IMR-90 (cell line): ENCODE data around the gene FXYD3. TPM values are rescaled to one million over a fixed set of nuclear protein-coding genes. Genes with fewer than 3 reads are reported as not detected.

Source experiments
- ATAC-seq: fragments of 200-7000 bp; cut with Tn5 transposase; 2 replicates; pipeline ENCODE4 v1.9.1; 2020; ENCODE audit warnings: low read depth, mild to moderate bottlenecking, moderate library complexity
- BruUV-seq: library from RNA; stranded (reverse); fragments of 400-500 nt; replicated peaks from 2 replicates; lab custom pipeline; 2021; lab: Mats Ljungman, UMichigan
- CTCF ChIA-PET: fragments of 300-600 bp; formaldehyde crosslinking; extraction: SDS; loops from one replicate; lab custom pipeline; 2021; ENCODE audit warnings: antibody characterized with exemption; lab: Yijun Ruan, JAX
- POLR2A ChIA-PET: fragments of 300-600 bp; sonication (Branson Sonifier 250); formaldehyde crosslinking; loops from one replicate; lab custom pipeline; 2022; ENCODE audit warnings: antibody characterized with exemption; ENCODE audit not compliant: unreplicated experiment; lab: Charles Lee
- DNase-seq: peaks from one replicate; pipeline ENCODE4 v3.0.0; 2013
- H2AFZ ChIP-seq: replicated peaks from 2 replicates; pipeline ENCODE3; 2013; ENCODE audit warnings: low read length, mild to moderate bottlenecking; ENCODE audit not compliant: poor library complexity
- H2AK5ac ChIP-seq: 2 replicates; pipeline ENCODE4 v1.6.1; 2013; ENCODE audit warnings: low read depth, low read length, inconsistent platforms
- H2AK9ac ChIP-seq: replicated peaks from 2 replicates; pipeline ENCODE3; 2013; ENCODE audit warnings: mild to moderate bottlenecking, low read depth, low read length, moderate library complexity; ENCODE audit not compliant: poor library complexity
- H2BK120ac ChIP-seq: 2 replicates; pipeline ENCODE4 v1.6.1; 2013; ENCODE audit warnings: low read depth, low read length, inconsistent platforms
- H2BK15ac ChIP-seq: 3 replicates; pipeline ENCODE4 v1.6.1; 2013; ENCODE audit warnings: low read depth, low read length, inconsistent platforms
- H2BK20ac ChIP-seq: 2 replicates; pipeline ENCODE4 v1.6.1; 2013; ENCODE audit warnings: low read depth, mild to moderate bottlenecking, inconsistent platforms, low read length, moderate library complexity
- H2BK5ac ChIP-seq: 2 replicates; pipeline ENCODE4 v1.6.1; 2013; ENCODE audit warnings: mild to moderate bottlenecking, low read depth, low read length, inconsistent platforms; ENCODE audit not compliant: poor library complexity, severe bottlenecking
- H3K14ac ChIP-seq: replicated peaks from 2 replicates; pipeline ENCODE4 v1.6.1; 2013; ENCODE audit warnings: low read depth, low read length, inconsistent platforms
- H3K18ac ChIP-seq: 2 replicates; pipeline ENCODE4 v1.6.1; 2013; ENCODE audit warnings: low read depth, low read length, control low read depth
- H3K23ac ChIP-seq: 2 replicates; pipeline ENCODE4 v1.6.1; 2013; ENCODE audit warnings: low read depth, low read length, inconsistent platforms
- H3K27ac ChIP-seq: 2 replicates; pipeline ENCODE4 v1.5.1; 2013; ENCODE audit warnings: mild to moderate bottlenecking, control low read depth, low read length; ENCODE audit not compliant: insufficient read depth
- H3K27me3 ChIP-seq: 2 replicates; pipeline ENCODE4 v1.6.1; 2013; ENCODE audit warnings: low read length; ENCODE audit not compliant: control insufficient read depth, insufficient read depth
- H3K36me3 ChIP-seq: 2 replicates; pipeline ENCODE4 v1.6.1; 2013; ENCODE audit warnings: low read length, mixed read lengths; ENCODE audit not compliant: control insufficient read depth, insufficient read depth
- H3K4ac ChIP-seq: 2 replicates; pipeline ENCODE4 v1.6.1; 2013; ENCODE audit warnings: low read depth, low read length, inconsistent platforms
- H3K4me1 ChIP-seq: 2 replicates; pipeline ENCODE4 v1.6.1; 2013; ENCODE audit warnings: low read length, mixed read lengths; ENCODE audit not compliant: control insufficient read depth, insufficient read depth
- H3K4me2 ChIP-seq: 2 replicates; pipeline ENCODE4 v1.6.1; 2013; ENCODE audit warnings: low read depth, mild to moderate bottlenecking, control low read depth, low read length, moderate library complexity
- H3K4me3 ChIP-seq: 2 replicates; pipeline ENCODE4 v1.5.1; 2013; ENCODE audit warnings: low read depth, mild to moderate bottlenecking, control low read depth, low read length, moderate library complexity; ENCODE audit not compliant: insufficient read depth
- H3K56ac ChIP-seq: 2 replicates; pipeline ENCODE4 v1.6.1; 2013; ENCODE audit warnings: low read length, inconsistent platforms; ENCODE audit not compliant: insufficient read depth; ENCODE audit errors: extremely low read depth
- H3K79me1 ChIP-seq, 2 experiments: 2 replicates each; pipeline ENCODE4 v1.6.1; 2013; ENCODE audit warnings: low read length in 2 of 2, inconsistent platforms in 1 of 2, low read depth in 1 of 2
- H3K9ac ChIP-seq: 2 replicates; pipeline ENCODE4 v1.6.1; 2013; ENCODE audit warnings: low read depth, low read length, control low read depth
- H3K9me1 ChIP-seq: 2 replicates; pipeline ENCODE4 v1.6.1; 2013; ENCODE audit warnings: low read length, inconsistent platforms; ENCODE audit not compliant: insufficient read depth
- H3K9me3 ChIP-seq: 2 replicates; pipeline ENCODE4 v1.6.1; 2013; ENCODE audit warnings: low read length; ENCODE audit not compliant: control insufficient read depth, insufficient read depth
- H4K20me1 ChIP-seq: 2 replicates; pipeline ENCODE4 v1.6.1; 2013; ENCODE audit warnings: low read length, inconsistent platforms; ENCODE audit not compliant: insufficient read depth
- H4K5ac ChIP-seq: 2 replicates; pipeline ENCODE4 v1.6.1; 2013; ENCODE audit warnings: mild to moderate bottlenecking, low read depth, low read length, control low read depth
- H4K8ac ChIP-seq, 2 experiments: 2 replicates each; pipeline ENCODE4 v1.6.1; 2013; ENCODE audit warnings: low read depth in 2 of 2, low read length in 2 of 2, control low read depth in 1 of 2, inconsistent platforms in 1 of 2
- H4K91ac ChIP-seq: 2 replicates; pipeline ENCODE4 v1.6.1; 2013; ENCODE audit warnings: low read depth, low read length, inconsistent platforms; ENCODE audit not compliant: insufficient read depth
- BHLHE40 ChIP-seq: fragments of 150-350 bp; IDR thresholded peaks from 2 replicates; pipeline ENCODE4 v1.6.1; 2016; ENCODE audit warnings: mild to moderate bottlenecking, low read depth, low read length
- CEBPB ChIP-seq: IDR thresholded peaks from 2 replicates; pipeline ENCODE4 v1.6.1; 2012; ENCODE audit warnings: low read depth, low read length, improper control_type of control experiment
- CHD1 ChIP-seq: IDR thresholded peaks from 2 replicates; pipeline ENCODE4 v1.6.1; 2012; ENCODE audit warnings: low read depth, low read length, improper control_type of control experiment
- FOS ChIP-seq: fragments of 150-350 bp; IDR thresholded peaks from 2 replicates; pipeline ENCODE4 v1.6.1; 2016; ENCODE audit warnings: low read depth, low read length
- MAFK ChIP-seq: IDR thresholded peaks from 2 replicates; pipeline ENCODE4 v1.6.1; 2012; ENCODE audit warnings: low read depth, low read length, improper control_type of control experiment
- MAZ ChIP-seq: IDR thresholded peaks from 2 replicates; pipeline ENCODE4 v1.6.1; 2012; ENCODE audit warnings: low read depth, mild to moderate bottlenecking, low read length, improper control_type of control experiment, moderate library complexity, borderline replicate concordance
- MXI1 ChIP-seq: IDR thresholded peaks from 2 replicates; pipeline ENCODE4 v1.6.1; 2012; ENCODE audit warnings: low read depth, mild to moderate bottlenecking, low read length, moderate library complexity, borderline replicate concordance
- NFE2L2 ChIP-seq: fragments of 150-350 bp; IDR thresholded peaks from 2 replicates; pipeline ENCODE4 v1.6.1; 2016; ENCODE audit warnings: low read depth, mild to moderate bottlenecking, low read length
- POLR2A ChIP-seq: IDR thresholded peaks from 2 replicates; pipeline ENCODE4 v1.6.1; 2012; ENCODE audit warnings: mild to moderate bottlenecking, low read depth, low read length
- RAD21 ChIP-seq: IDR thresholded peaks from 2 replicates; pipeline ENCODE4 v1.6.1; 2012; ENCODE audit warnings: low read length, improper control_type of control experiment
- RCOR1 ChIP-seq: IDR thresholded peaks from 2 replicates; pipeline ENCODE4 v1.6.1; 2012; ENCODE audit warnings: mild to moderate bottlenecking, low read length, improper control_type of control experiment; ENCODE audit not compliant: insufficient replicate concordance
- RFX5 ChIP-seq: IDR thresholded peaks from 2 replicates; pipeline ENCODE4 v1.8.0; 2012; ENCODE audit warnings: low read depth, mild to moderate bottlenecking, low read length, moderate library complexity
- SMC3 ChIP-seq: fragments of 150-350 bp; IDR thresholded peaks from 2 replicates; pipeline ENCODE4 v1.6.1; 2016; ENCODE audit warnings: low read depth, mild to moderate bottlenecking, antibody characterized with exemption, low read length, moderate library complexity
- WGBS, 2 experiments: methylation state at CpG; one replicate each; pipeline versions ENCODE4 v1.1.5 to v1.1.7; 2013; ENCODE audit warnings: missing lambda C conversion rate in 2 of 2; ENCODE audit not compliant: insufficient read length in 1 of 2; ENCODE audit errors: extremely low coverage in 2 of 2; 5-methylcytosine and 5-hydroxymethylcytosine counted together
- dilution Hi-C: fragments of 300-500 bp; cut with HindIII; formaldehyde crosslinking; loops from one replicate; pipeline ENCODE4 v1.14.3; 2018; ENCODE audit warnings: low sequenced_read_pairs; ENCODE audit not compliant: unreplicated experiment
- in situ Hi-C: fragments of 300-500 bp; cut with MboI; formaldehyde crosslinking; loops from 3 replicates; pipeline ENCODE4 v1.14.3; 2019; ENCODE audit warnings: low sequenced_read_pairs, inconsistent platforms, mixed read lengths
- intact Hi-C: fragments of 100-400 bp; cut with micrococcal nuclease; formaldehyde crosslinking; loops from 2 replicates; pipeline ENCODE4 v1.10.0; 2022
- polyA plus RNA-seq, 3 experiments: library from polyadenylated mRNA; depleted of rRNA; stranded (reverse); fragments of >200 nt; gene quantifications; 2 replicates each; pipeline ENCODE4 v1.2.3, GENCODE V29; 2012; ENCODE audit warnings: low replicate concordance in 1 of 3
- total RNA-seq: library from RNA; depleted of rRNA; stranded (reverse); fragments of >200 nt; gene quantifications from 2 replicates; pipeline ENCODE4 v1.2.3, GENCODE V29; 2012
- TF ChIP-seq, protein P1 (sequence below): fragments of 150-350 bp; IDR thresholded peaks from 2 replicates; pipeline ENCODE4 v1.6.1; 2017; ENCODE audit warnings: mild to moderate bottlenecking, antibody characterized with exemption, low read length, low read depth

Gene FXYD3
- total and polyA plus RNA-seq, 2 of the 4 experiments (the other 2 are of a cell fraction) = not detected

DNA sequence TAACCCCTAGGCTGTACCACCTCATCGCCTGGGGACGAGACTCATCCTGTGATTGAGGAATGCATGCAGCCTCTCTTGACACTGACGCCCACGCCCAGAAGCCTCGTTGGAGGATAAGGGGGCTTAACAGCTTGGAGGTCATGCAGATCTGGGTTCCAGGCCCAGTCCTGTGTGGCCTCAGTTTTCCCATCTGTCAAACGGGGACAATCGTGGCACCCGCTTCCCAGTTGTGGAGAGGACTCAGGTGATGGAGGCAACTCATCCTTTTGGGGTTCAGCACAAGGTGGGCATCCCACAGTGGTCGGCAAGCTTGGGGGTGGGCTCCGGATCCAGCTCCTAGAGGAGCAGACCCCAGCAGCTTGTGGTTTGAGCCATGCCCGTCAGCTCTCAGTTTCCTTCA is 20.6 kb downstream of the FXYD3 start:
- Histone ChIP-seq H3K56ac (no peak overlapping the region), H3K36me3 (no peaks in the 10 kb centered on the region), H3K18ac (no peak overlapping the region), H4K91ac (no peak overlapping the region), H2BK120ac (no peak overlapping the region), H2AK9ac (no peak overlapping the region), H2BK20ac (no peak overlapping the region), H4K20me1 (peaks cover 3% of the 10 kb centered on the region; the same call in 1 of the 2 replicates), H3K27ac (no peak overlapping the region), H3K4me1 (peaks cover 17% of the 10 kb centered on the region), H3K4me3 (no peak overlapping the region), H2AFZ (no peak overlapping the region), H2AK5ac (no peak overlapping the region; the same call in 1 of the 2 replicates), H3K27me3 (peaks cover 14% of the 10 kb centered on the region; the same call in 1 of the 2 replicates), H2BK15ac (no peak overlapping the region), H3K4me2 (no peak overlapping the region), H3K79me1 (no peaks in the 10 kb centered on the region), H3K9me1 (peaks cover 3% of the 10 kb centered on the region; the same call in 1 of the 2 replicates), H3K4ac (no peak overlapping the region), H4K5ac (no peak overlapping the region), H3K23ac (no peak overlapping the region), H3K9ac (no peak overlapping the region), H3K14ac (no peak overlapping the region), H3K9me3 (no peaks in the 10 kb centered on the region), H4K8ac (no peak overlapping the region), H2BK5ac (no peak overlapping the region)
- DNase-seq (no peak), ATAC-seq (no peak)
- ChIA-PET POLR2A (no interaction called here), CTCF (interaction anchor here (0.6 to 3.2 kb wide), 5 partner anchors 10 to 88 kb away, joined by 3 to 18 read pairs (median 4); no protein-coding TSS in a partner anchor)
- TF ChIP-seq FOS (no peak), MAZ (no peak), NFE2L2 (no peak), RFX5 (no peak), MAFK (no peak), CEBPB (no peak), SMC3 (no peak), BHLHE40 (no peak), RCOR1 (no peak), CHD1 (no peak), MXI1 (no peak), POLR2A (no peak), RAD21 (no peak)
- TF ChIP-seq, protein P1, sequence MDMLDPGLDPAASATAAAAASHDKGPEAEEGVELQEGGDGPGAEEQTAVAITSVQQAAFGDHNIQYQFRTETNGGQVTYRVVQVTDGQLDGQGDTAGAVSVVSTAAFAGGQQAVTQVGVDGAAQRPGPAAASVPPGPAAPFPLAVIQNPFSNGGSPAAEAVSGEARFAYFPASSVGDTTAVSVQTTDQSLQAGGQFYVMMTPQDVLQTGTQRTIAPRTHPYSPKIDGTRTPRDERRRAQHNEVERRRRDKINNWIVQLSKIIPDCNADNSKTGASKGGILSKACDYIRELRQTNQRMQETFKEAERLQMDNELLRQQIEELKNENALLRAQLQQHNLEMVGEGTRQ = no peak
- intact Hi-C loops (no loop called here), in situ Hi-C loops (loop anchor here (5.0 kb wide), 1 partner anchor 69 kb away; no protein-coding TSS in a partner anchor), dilution Hi-C loops (no loop called here)
- no TSS peak for BruUV-seq
- WGBS, 2 experiments = 78% methylated on average over 6 of the region's 11 CpGs; no CpG with 5 or more reads in 1 of the 2 experiments
